HG03064 (cell line): ENCODE measurements around the gene MKRN1.
"Not testable (repeated sequence)": the region's sequence is repeated elsewhere in the genome, so short reads cannot be mapped to it uniquely, and the experiment has no call there.

Source experiments
- ATAC-seq: cut with Tn5 transposase; IDR thresholded peaks from one replicate; pipeline ENCODE4 v1.9.1; 2021; ENCODE audit warnings: low read depth; ENCODE audit not compliant: unreplicated experiment

MKRN1 gene

GRCh38 chr7:140485500-140486265 is 6.4 kb upstream of the MKRN1 start:
- ATAC-seq = no peak

- ATAC-seq = no peak
Measured at GRCh38 chr7:140484951-140485499, 5.7 kb upstream of the MKRN1 start.

- ATAC-seq = no peak
Measured at GRCh38 chr7:140484479-140484878, 5.2 kb upstream of the MKRN1 start.

- no peak for ATAC-seq
Measured at GRCh38 chr7:140479739-140480084, 407 bp upstream of the MKRN1 start.

GRCh38 chr7:140478246-140479061 is 851 bp downstream of the MKRN1 start:
- peak; percentile 17 for ATAC-seq

- no peak for ATAC-seq
Measured at GRCh38 chr7:140476698-140477261, 2.5 kb downstream of the MKRN1 start.

GRCh38 chr7:140475747-140476333 is 3.5 kb downstream of the MKRN1 start:
- ATAC-seq = no peak

GRCh38 chr7:140463111-140463510 is 16.2 kb downstream of the MKRN1 start:
- no peak for ATAC-seq

GRCh38 chr7:140458916-140459315 is 20.4 kb downstream of the MKRN1 start:
- no peak for ATAC-seq

GRCh38 chr7:140458201-140458600 is 21.1 kb downstream of the MKRN1 start:
- no peak for ATAC-seq

GRCh38 chr7:140456551-140457051 is 22.7 kb downstream of the MKRN1 start:
- no peak for ATAC-seq

- no peak for ATAC-seq
Measured at GRCh38 chr7:140455743-140456142, 23.6 kb downstream of the MKRN1 start.

GRCh38 chr7:140454657-140455015 is 24.7 kb downstream of the MKRN1 start:
- ATAC-seq = no peak

GRCh38 chr7:140453785-140454656 is 25.3 kb downstream of the MKRN1 start:
- ATAC-seq = not testable (repeated sequence)

GRCh38 chr7:140453273-140453672 is 26.0 kb downstream of the MKRN1 start:
- no peak for ATAC-seq

GRCh38 chr7:140451716-140452115 is 27.6 kb downstream of the MKRN1 start:
- ATAC-seq = no peak

- no peak for ATAC-seq
Measured at GRCh38 chr7:140448781-140449480, 30.4 kb downstream of the MKRN1 start.

GRCh38 chr7:140447841-140448240 is 31.5 kb downstream of the MKRN1 start:
- ATAC-seq = no peak

GRCh38 chr7:140446467-140446866 is 32.8 kb downstream of the MKRN1 start:
- ATAC-seq = no peak
